T1000 (cell line): Measurements from ENCODE around the gene HCN1.

Experiments
- DNase-seq: peaks from one replicate; lab custom pipeline; 2025; ENCODE audit warnings: mixed read lengths; lab: John Stamatoyannopoulos, UW

Gene HCN1

GRCh38 chr5:45288746-45289145 lies 407.4 kb downstream of the HCN1 start:
- DNase-seq = no peak

- no peak for DNase-seq
Observed at GRCh38 chr5:45284436-45284835, 411.7 kb downstream of the HCN1 start.

DNA sequence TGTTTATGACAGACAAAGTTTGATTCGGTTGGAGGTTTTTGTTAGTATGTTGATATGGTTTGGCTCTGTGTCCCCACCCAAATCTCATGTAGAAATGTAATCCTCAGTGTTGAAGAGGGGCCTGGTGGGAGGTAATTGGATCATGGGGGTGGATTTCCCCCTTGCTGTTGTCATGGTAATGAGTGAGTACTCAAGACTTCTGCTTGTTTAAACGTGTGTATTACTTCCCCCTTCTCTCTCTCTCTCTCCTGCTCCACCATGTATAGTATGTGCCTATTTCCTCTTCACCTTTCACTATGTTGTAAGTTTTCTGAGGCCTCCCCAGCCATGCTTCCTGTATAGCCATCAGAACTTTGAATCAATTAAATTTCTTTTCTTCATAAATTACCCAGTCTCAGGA lies 415.1 kb downstream of the HCN1 start:
- no peak for DNase-seq

- no peak for DNase-seq
Observed at GRCh38 chr5:45279109-45279508, 417.1 kb downstream of the HCN1 start.

DNA sequence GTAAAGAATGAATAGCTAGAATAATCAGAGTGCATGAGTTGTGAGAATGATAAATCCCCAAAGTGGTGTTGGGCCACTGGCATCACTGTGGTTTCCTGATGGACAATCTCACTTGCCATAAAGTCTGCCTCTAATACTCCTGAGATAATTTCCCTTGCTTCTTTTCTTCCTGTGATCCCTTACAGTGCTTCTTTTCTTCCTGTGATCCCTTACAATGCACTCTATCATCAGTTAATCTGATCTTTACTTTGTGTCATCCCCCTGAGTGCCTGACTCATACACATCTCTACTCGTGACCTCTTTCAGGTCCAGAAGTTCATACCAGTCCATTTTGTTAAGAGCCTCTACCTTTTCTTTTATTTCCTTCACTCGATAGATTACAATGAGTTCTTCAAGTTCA lies 418.3 kb downstream of the HCN1 start:
- DNase-seq = no peak

GRCh38 chr5:45274241-45274640 lies 421.9 kb downstream of the HCN1 start:
- no peak for DNase-seq

- DNase-seq = no peak
Observed at GRCh38 chr5:45271626-45272025, 424.6 kb downstream of the HCN1 start.

DNA sequence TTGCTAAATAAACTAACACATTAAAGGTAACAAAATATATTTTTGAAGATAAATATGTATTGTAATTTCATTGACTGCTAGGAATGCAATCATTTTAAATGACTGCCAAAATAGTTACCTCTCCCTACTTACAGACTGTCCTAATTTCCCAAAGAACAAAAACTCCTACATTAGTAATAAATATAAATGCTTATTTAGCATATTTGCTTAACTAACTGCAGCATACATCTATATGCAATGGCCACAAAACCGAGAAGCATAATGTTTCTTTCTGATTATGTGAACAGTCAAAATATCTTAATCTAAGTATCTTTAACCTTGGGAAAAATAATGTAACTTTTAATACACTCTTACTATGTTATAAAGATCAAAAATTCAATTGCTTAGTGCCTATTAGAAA lies 431.7 kb downstream of the HCN1 start:
- DNase-seq = no peak

GRCh38 chr5:45262061-45262590 lies 434.1 kb downstream of the HCN1 start:
- no peak for DNase-seq

DNA sequence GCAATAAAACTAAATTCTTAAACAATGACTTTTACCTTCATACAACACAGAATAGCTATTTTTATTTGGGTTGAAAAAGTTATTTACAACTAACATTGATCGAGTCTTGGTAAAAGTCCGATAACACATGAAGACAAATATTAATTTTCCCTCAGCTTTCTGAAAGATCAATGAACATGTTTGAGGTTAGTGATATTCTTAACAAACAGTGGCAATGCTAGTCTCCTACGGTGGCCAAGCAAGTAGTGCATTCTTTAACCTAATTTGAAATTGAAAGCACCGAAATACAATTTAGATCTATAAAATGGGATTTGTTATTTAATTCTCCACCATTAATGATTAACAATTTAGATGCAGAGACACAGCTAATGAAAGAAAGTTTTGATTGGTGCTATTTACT lies 435.1 kb downstream of the HCN1 start:
- no peak for DNase-seq

GRCh38 chr5:45260292-45260691 lies 435.9 kb downstream of the HCN1 start:
- DNase-seq = no peak

DNA sequence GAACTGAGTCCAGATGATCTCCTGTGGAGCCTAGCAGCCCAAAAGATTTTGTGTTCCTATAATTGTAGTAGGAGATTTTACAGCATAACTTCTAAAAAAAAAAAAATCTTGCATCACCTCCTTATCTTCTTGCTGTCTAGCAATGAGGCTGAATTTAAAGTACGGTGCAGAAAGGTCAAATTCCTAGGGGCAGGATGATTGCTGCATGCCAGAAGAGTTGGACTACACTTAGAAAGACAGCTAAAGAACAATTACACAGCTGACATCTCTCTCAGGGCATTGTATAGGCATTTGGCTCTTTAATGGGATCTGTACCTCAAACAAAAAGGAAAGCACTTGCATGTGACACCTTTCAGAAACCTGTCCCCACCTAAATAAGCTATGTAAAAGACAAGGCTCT lies 443.2 kb downstream of the HCN1 start:
- DNase-seq = no peak

DNA sequence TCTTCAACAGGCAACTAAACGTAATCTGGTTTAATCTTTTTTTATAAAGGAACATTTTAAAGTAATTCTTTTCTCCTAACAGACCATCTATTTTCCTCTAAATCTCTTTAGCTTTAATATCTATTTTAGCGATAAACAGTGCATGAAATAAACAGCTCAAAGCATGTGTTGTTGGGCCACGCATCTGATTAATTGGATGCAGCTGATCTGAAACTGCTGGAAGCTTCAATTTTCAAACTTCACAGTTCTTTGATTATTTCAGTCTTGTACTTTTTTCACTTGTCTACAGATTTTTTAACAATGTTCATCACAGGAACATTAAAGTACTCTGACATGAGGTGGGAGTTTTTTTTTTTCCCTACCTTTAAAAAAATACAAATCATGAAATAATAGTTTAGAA lies 443.6 kb downstream of the HCN1 start:
- no peak for DNase-seq

DNA sequence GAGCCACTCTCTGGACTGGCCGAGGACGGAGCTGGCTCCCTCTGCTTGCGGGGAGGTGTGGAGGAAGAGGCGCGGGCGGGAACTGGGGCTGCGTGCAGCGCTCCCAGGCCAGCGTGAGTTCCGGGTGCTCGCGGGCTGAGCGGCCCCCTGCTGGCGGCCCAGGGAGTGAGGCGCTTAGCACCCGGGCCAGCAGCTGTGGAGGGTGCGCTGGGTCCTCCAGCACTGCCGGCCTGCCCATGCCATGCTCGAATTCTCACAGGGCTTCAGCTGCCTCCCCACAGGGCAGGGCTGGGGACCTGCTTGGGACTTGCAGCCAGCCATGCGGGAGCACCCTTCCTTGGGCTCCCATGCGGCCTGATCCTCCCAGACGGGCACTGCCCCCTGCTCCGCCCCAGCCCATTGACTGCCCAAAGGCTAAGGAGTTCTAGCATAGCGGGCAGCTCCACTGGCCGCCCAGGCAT lies 470.6 kb downstream of the HCN1 start:
- DNase-seq = no peak

DNA sequence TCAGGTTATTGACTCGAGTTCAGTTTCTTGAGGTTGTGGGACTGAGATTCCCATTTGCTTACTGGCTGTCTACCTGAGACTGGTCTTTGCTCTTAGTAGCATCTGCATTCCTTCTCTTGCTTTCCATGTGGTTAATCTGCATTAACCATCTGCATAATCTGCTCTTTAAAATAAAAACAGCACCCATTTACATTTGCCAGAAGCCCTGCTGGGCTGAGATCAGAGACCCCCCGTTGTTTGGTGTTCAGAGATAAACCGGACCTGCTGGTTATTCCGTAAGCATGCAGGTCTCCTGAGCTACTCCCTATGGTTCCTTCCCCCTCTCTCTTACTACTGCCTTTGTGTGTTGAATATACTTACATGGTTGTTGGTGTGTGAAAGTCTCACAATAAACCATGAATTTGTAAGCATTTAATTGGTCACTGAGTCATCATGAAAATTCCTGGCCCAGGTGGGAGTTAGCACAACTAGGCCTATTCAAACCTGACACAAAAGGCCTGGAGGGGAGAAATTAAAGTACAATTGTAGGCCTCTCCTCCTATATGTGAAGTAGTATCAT lies 490.7 kb downstream of the HCN1 start:
- no peak for DNase-seq
